ENCODE results near the gene FAM210A. TPM values are rescaled to one million over a fixed set of nuclear protein-coding genes. Genes with fewer than 3 reads are reported as not detected.

FAM210A gene
- total RNA-seq, 1 experiment from 2014 or later, result 52.7 TPM

DNA sequence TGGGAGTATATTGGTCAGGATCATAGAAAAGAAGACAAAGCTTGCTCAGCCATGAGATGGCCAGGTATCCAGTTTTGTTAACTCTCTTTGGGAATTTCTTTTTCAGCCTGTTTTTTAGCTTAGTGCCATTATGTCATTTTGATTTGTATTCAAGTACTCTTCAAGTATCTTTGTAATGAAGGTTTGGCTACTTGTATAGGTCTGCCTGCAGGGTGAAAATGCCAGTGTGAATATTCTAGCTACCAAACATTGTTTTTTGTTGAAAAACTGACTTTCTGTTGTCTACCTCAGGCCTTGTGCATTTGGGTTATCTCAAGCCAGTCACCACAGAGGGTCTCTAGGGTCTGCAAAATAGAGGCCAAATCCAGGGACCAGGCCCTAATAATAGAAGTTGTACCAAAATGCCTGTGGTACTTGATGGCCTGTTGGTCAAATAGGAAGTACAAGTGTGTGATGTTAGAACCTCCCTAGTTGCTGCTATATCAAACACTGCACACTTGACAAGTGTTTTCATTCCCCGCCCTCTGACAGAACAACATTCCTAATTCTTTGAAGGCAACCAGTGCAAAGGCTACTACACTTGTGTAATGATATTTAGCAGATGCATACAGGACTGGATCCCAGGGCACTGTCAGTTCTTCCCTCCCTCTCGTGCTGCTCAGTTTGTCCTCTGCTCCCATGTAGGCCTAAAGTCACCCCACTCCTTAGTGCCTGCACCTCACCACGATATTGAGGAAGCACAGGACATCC is 36.5 kb upstream of the FAM210A start:
- no TSS peak for BruUV-seq (replicated peaks)
- Histone ChIP-seq H3K27ac (ENCODE audit: low read length) (no peak overlapping the region), H3F3A (ENCODE audit: low read length, unreplicated experiment) (no peaks in the 10 kb centered on the region), H3K4me3 (ENCODE audit: low read length) (no peak overlapping the region), H2AFZ (ENCODE audit: low read length) (no peak overlapping the region), H4K20me1 (ENCODE audit: low read length) (no peaks in the 10 kb centered on the region), H3K4me2 (ENCODE audit: low read length) (no peak overlapping the region), H3K36me3 (ENCODE audit: low read depth, low read length) (0 out of 2 replicates have a peak, but pooled peaks cover 3% of the 10 kb centered on the region), H3K27me3 (ENCODE audit: low read length) (no peaks in the 10 kb centered on the region), H3K4me1 (ENCODE audit: insufficient read depth, low read length) (no peaks in the 10 kb centered on the region), H3K9me2 (replicated peaks; ENCODE audit: low read length) (no peaks in the 10 kb centered on the region), H3K9me3 (ENCODE audit: low read length) (no peaks in the 10 kb centered on the region), H3K9ac (ENCODE audit: low read length) (no peak overlapping the region), H3K79me2 (ENCODE audit: low read length) (no peaks in the 10 kb centered on the region)
- DNase-seq (no peak), ATAC-seq (no peak)
- TF ChIP-seq EZH2phosphoT487 (IDR thresholded peaks at IDR 0.05; ENCODE audit: borderline replicate concordance, low read length) (no peak), EZH2 (IDR thresholded peaks at IDR 0.05; ENCODE audit: low read length, unreplicated experiment) (no peak)
- TF ChIP-seq, protein P1, sequence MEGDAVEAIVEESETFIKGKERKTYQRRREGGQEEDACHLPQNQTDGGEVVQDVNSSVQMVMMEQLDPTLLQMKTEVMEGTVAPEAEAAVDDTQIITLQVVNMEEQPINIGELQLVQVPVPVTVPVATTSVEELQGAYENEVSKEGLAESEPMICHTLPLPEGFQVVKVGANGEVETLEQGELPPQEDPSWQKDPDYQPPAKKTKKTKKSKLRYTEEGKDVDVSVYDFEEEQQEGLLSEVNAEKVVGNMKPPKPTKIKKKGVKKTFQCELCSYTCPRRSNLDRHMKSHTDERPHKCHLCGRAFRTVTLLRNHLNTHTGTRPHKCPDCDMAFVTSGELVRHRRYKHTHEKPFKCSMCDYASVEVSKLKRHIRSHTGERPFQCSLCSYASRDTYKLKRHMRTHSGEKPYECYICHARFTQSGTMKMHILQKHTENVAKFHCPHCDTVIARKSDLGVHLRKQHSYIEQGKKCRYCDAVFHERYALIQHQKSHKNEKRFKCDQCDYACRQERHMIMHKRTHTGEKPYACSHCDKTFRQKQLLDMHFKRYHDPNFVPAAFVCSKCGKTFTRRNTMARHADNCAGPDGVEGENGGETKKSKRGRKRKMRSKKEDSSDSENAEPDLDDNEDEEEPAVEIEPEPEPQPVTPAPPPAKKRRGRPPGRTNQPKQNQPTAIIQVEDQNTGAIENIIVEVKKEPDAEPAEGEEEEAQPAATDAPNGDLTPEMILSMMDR (conservative IDR thresholded peaks at IDR 0.05; ENCODE audit: low read depth, low read length), result no peak
- intact Hi-C loops (cut with micrococcal nuclease), result no loop called here
- POLR2A ChIA-PET (ENCODE audit: unreplicated experiment), result no interaction called here
- CTCF ChIA-PET, result interaction anchor here (0.5 kb wide), 1 partner anchor 481 kb away, joined by 3 read pairs; no protein-coding TSS in a partner anchor

DNA sequence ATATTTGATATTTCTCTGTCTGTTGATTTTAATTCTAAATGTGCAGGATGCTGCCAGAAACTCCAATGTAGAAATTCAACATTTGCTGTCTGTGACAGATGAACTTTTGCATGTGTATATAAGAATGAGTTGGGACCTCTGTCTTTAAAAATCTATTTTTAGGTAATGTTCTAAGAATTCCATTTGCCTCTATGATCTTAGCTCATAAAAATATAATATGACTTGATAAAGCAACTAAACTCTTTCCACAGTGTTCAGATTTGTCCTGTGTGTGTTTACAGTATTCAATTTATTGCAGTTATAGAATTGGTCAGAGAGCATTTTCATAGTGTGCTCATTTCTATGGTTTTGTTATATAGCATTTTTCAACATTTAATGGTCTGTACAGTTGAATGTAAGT is 33.7 kb upstream of the FAM210A start:
- H3K79me2 ChIP-seq (ENCODE audit: low read length), result no peaks in the 10 kb centered on the region
- ChIA-PET CTCF (no interaction called here), POLR2A (ENCODE audit: unreplicated experiment) (interaction anchor here (0.9 kb wide), 1 partner anchor 10 kb away, joined by 3 read pairs; no protein-coding TSS in a partner anchor)
- H3K27ac ChIP-seq (ENCODE audit: low read length), result no peak overlapping the region
- no peak overlapping the region for H3K4me3 ChIP-seq (ENCODE audit: low read length)
- H3K36me3 ChIP-seq (ENCODE audit: low read depth, low read length), result peaks cover 25% of the 10 kb centered on the region
- no peaks in the 10 kb centered on the region for H4K20me1 ChIP-seq (ENCODE audit: low read length)
- TF ChIP-seq EZH2phosphoT487 (IDR thresholded peaks at IDR 0.05; ENCODE audit: borderline replicate concordance, low read length) (no peak), EZH2 (IDR thresholded peaks at IDR 0.05; ENCODE audit: low read length, unreplicated experiment) (no peak)
- TF ChIP-seq, protein P1 (conservative IDR thresholded peaks at IDR 0.05; ENCODE audit: low read depth, low read length), result no peak
- no peaks in the 10 kb centered on the region for H3K9me2 ChIP-seq (replicated peaks; ENCODE audit: low read length)
- no peak overlapping the region for H3K4me2 ChIP-seq (ENCODE audit: low read length)
- intact Hi-C loops (cut with micrococcal nuclease), result no loop called here
- ATAC-seq, result no peak
- no peaks in the 10 kb centered on the region for H3F3A ChIP-seq (ENCODE audit: low read length, unreplicated experiment)
- no peak overlapping the region for H3K9ac ChIP-seq (ENCODE audit: low read length)
- DNase-seq, result no peak
- H3K9me3 ChIP-seq (ENCODE audit: low read length), result no peaks in the 10 kb centered on the region
- H3K4me1 ChIP-seq (ENCODE audit: insufficient read depth, low read length), result no peaks in the 10 kb centered on the region
- no peaks in the 10 kb centered on the region for H3K27me3 ChIP-seq (ENCODE audit: low read length)
- H2AFZ ChIP-seq (ENCODE audit: low read length), result no peak overlapping the region
- BruUV-seq (replicated peaks), result no TSS peak

DNA sequence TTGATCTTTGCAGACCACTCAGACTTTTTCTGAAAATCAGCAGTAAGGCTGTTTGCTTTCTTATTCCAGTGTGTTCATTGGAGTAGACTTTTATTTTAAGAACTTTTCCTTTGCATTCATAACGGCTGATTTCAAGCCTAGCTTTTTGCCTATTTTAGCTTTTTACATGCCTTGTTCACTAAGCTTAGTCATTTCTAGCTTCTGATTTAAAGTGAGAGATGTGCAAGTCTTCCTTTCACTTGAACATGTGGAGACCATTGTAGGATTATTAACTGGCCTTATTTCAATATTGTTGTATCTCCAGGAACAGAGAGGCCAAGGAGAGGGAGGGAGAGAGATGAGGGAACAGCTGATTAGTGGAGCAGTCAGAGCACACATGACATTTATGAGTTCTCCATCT is 32.3 kb upstream of the FAM210A start:
- no peaks in the 10 kb centered on the region for H3K9me3 ChIP-seq (ENCODE audit: low read length)
- TF ChIP-seq, protein P1 (conservative IDR thresholded peaks at IDR 0.05; ENCODE audit: low read depth, low read length), result no peak
- TF ChIP-seq EZH2 (IDR thresholded peaks at IDR 0.05; ENCODE audit: low read length, unreplicated experiment), result no peak
- TF ChIP-seq EZH2phosphoT487 (IDR thresholded peaks at IDR 0.05; ENCODE audit: borderline replicate concordance, low read length), result no peak
- H3K36me3 ChIP-seq (ENCODE audit: low read depth, low read length), result peaks cover 39% of the 10 kb centered on the region
- H4K20me1 ChIP-seq (ENCODE audit: low read length), result no peaks in the 10 kb centered on the region
- no peak overlapping the region for H3K9ac ChIP-seq (ENCODE audit: low read length)
- no peak overlapping the region for H3K4me3 ChIP-seq (ENCODE audit: low read length)
- no peaks in the 10 kb centered on the region for H3K79me2 ChIP-seq (ENCODE audit: low read length)
- H3K4me2 ChIP-seq (ENCODE audit: low read length), result no peak overlapping the region
- no TSS peak for BruUV-seq (replicated peaks)
- POLR2A ChIA-PET (ENCODE audit: unreplicated experiment), result no interaction called here
- no peaks in the 10 kb centered on the region for H3K27me3 ChIP-seq (ENCODE audit: low read length)
- H3K27ac ChIP-seq (ENCODE audit: low read length), result no peak overlapping the region
- H3F3A ChIP-seq (ENCODE audit: low read length, unreplicated experiment), result no peaks in the 10 kb centered on the region
- intact Hi-C loops (cut with micrococcal nuclease), result no loop called here
- no peaks in the 10 kb centered on the region for H3K4me1 ChIP-seq (ENCODE audit: insufficient read depth, low read length)
- no peak for DNase-seq
- ATAC-seq, result no peak
- CTCF ChIA-PET, result no interaction called here
- no peaks in the 10 kb centered on the region for H3K9me2 ChIP-seq (replicated peaks; ENCODE audit: low read length)
- no peak overlapping the region for H2AFZ ChIP-seq (ENCODE audit: low read length)
